NCI-H2107 treated with DMSO at 0.1 percent for 48 hours (cell line): ENCODE measurements around the gene OR2A7.
"Not testable (repeated sequence)": the region's sequence is repeated elsewhere in the genome, so short reads cannot be mapped to it uniquely, and the experiment has no call there.

Experiments used
- DNase-seq: peaks from one replicate; lab custom pipeline; 2025; ENCODE audit not compliant: unreplicated experiment; lab: John Stamatoyannopoulos, UW

The OR2A7 gene

DNA sequence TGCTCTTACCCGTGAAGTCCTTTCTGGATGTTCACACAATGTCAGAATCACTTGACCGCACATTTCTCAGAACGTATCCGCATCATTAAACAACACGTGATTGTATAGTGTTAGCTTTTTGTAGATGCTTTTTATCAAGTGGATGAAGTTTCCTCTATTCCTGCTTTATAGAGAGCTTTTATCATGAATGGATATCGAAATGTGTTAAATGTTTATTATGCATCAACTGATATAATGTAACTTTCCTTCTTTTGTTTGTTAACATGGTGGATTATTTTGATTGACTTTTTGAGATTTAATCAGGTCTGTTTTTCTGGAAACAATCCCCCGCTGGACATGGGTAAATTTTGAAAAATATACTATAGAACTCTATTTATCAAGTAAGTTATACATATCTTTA, at the start of gene OR2A7:
TSS of gene OR2A7 (minus strand) at position 101 of the 400 bp plus-strand sequence. CDS start 5,164 bp downstream, outside the sequence.
- not testable (repeated sequence) for DNase-seq

GRCh38 chr7:144311872-144312469, 47.4 kb upstream of the OR2A7 start, which contains the start of gene OR2A1:
OR2A1 (plus strand) TSS chr7:144312419; CDS start chr7:144318125, 5,706 bp downstream.
- not testable (repeated sequence) for DNase-seq

GRCh38 chr7:144311218-144311617, 46.6 kb upstream of the OR2A7 start:
- not testable (repeated sequence) for DNase-seq

GRCh38 chr7:144309702-144310101, 45.1 kb upstream of the OR2A7 start:
- DNase-seq: not testable (repeated sequence)

DNA sequence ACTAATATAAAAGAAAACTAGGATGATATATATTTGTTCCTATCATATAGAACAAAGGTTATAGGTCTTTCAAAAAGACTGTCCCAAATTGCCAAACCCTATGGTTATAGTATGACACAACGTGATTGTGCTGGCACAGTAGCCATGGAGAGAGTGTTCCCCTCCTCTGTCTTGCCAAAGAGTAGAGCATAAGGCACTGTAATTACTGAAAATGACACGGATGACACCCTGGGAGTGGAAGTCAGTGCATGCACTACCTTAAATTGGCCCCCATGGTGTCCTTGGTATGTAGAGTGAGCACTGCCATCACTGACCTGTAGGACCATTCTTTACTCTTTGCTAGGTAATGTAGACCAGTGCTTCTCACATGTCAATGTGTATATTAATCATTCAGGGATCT, 40.6 kb upstream of the OR2A7 start:
- not testable (repeated sequence) for DNase-seq

DNA sequence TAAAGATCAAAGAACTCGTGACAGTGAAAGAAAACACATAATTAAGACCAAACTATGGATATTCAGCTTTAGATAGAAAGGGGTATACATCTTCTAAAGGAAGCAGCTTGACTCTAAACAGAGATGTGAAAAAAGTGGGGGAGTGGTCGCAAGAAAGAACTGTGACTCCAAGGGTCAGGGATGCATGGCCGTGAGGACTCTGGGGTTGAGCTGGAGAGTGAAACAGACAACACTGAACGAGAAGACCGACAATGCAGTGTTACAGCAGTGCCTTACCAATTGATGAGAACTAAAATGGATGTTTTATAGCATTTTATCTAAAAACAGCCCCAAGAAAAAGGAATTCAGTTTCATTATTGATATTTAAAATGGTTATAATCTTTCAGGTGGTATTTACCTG, 39.0 kb upstream of the OR2A7 start:
- not testable (repeated sequence) for DNase-seq

- not testable (repeated sequence) for DNase-seq
Measured at GRCh38 chr7:144302578-144303303, 38.1 kb upstream of the OR2A7 start.

GRCh38 chr7:144293794-144294499, 29.4 kb upstream of the OR2A7 start:
- DNase-seq: not testable (repeated sequence)

GRCh38 chr7:144292384-144293161, 28.0 kb upstream of the OR2A7 start:
- DNase-seq: not testable (repeated sequence)

- DNase-seq: not testable (repeated sequence)
Measured at GRCh38 chr7:144291607-144292006, 27.0 kb upstream of the OR2A7 start.

DNA sequence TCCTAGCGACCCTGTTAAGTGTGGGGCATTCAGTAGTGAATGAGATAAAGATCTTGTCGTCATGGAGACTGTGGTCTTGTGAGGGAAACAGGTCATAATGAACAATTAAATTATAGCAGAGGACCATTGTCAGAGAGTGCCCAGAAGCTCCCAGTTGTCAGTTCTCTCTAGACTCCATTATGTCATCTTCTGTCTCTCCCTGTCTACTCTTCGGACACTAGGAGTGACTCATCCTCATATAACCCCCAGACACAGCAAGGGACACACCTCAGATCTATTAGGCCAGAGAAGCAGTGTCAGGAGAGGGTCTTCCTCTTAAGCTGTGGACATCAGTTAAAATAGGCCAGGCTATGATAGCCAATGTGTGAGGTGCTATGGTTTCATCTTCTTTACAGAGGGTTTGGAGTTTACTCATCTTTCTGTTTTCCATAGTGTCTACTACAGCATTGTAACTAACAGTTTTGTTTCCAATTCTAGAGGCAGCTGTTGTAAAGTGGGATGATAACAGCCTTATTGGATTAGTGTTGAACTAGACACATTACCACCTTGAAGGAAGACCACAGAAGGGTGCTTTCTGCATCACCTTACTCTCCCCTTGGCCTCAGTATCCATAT, 22.7 kb upstream of the OR2A7 start:
- not testable (repeated sequence) for DNase-seq

DNA sequence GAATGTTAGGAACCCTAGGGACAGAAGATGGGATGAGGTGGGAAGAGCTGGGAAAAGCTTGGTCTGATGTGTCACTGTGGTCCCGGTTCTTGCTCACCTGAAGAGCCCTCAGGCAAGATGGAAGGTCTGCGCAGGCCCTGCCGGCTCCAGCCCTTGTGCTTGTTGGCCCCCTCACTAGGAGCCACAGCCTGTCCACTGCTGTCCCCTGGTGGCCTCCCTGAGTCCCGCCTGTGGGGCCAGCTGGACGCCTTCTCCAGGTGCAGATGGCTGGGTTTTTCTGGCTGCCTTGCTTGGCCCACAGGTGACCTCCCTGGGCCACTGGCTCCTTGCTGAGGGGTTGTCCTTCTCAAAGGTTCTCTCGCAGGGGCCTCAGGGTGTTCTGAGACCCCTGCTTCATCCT, 19.1 kb upstream of the OR2A7 start:
- DNase-seq: not testable (repeated sequence)

- not testable (repeated sequence) for DNase-seq
Measured at GRCh38 chr7:144282490-144282889, 17.9 kb upstream of the OR2A7 start.

DNA sequence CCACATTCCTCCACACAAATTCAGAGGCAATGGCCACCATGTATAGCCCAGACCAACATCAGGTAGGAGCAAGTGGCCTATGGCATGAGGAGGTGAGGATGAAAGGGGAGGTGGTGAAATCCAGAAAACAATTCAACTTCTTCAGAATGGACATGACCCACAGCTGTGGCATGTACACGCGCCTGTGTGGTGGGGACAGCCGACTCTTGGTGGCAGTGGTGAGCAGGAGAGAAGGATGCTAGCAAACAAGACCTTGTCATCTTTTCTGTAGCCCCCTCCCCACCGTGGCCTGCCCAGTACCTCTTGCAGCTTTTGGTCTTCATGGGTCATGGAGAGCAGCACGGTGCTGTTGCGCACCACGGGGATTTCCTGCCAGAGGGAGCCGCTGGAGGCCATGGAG, 17.4 kb upstream of the OR2A7 start:
- not testable (repeated sequence) for DNase-seq

- not testable (repeated sequence) for DNase-seq
Measured at GRCh38 chr7:144280010-144280409, 15.4 kb upstream of the OR2A7 start.

DNA sequence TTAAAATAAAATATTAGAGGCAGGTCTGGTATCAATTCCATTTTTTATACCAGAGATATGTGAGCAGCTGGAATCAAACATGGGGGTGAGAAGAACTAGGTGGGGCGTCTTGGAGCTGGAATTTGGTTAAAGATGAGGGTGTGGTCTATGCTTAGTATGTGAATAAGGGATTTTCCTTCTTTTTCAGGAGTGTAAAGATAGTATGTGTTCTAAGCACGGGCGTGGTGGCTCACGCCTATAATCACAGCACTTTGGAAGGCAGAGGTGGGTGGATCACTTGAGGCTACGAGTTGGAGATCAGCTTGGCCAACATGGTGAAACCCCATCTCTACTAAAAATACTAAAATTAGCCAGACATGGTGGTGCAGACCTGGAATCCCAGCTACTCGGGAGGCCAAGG, 10.7 kb upstream of the OR2A7 start:
- not testable (repeated sequence) for DNase-seq

- not testable (repeated sequence) for DNase-seq
Measured at GRCh38 chr7:144269188-144269587, 4.6 kb upstream of the OR2A7 start, which contains the start of gene CTAGE8. CTAGE8 (minus strand) TSS chr7:144269288; CDS start chr7:144269250, 38 bp downstream.

- not testable (repeated sequence) for DNase-seq
Measured at GRCh38 chr7:144262128-144262527, 2.5 kb downstream of the OR2A7 start.

- not testable (repeated sequence) for DNase-seq
Measured at GRCh38 chr7:144259067-144259466, 5.5 kb downstream of the OR2A7 start.

GRCh38 chr7:144256112-144256511, 8.5 kb downstream of the OR2A7 start:
- no peak for DNase-seq
